Measurements from ENCODE around the gene ENGASE.

The ENGASE gene

GRCh38 chr17:79038545-79039135 is 36.0 kb upstream of the ENGASE start:
- DNase-seq (ENCODE audit: low read depth in 1 of 2, low spot score in 1 of 2): no peak

GRCh38 chr17:79039171-79039570 is 35.5 kb upstream of the ENGASE start:
- DNase-seq (ENCODE audit: low read depth in 1 of 2, low spot score in 1 of 2): no peak

GRCh38 chr17:79039886-79040285 is 34.7 kb upstream of the ENGASE start:
- DNase-seq (ENCODE audit: low read depth in 1 of 2, low spot score in 1 of 2): no peak

GRCh38 chr17:79041041-79041570 is 33.5 kb upstream of the ENGASE start:
- DNase-seq (ENCODE audit: low read depth in 1 of 2, low spot score in 1 of 2): no peak

- DNase-seq (ENCODE audit: low read depth in 1 of 2, low spot score in 1 of 2): no peak
These were observed 32.8 kb upstream of the ENGASE start for GRCh38 chr17:79041723-79042420.

GRCh38 chr17:79042421-79043190 is 32.0 kb upstream of the ENGASE start:
- peak; percentile 44 to 60 for DNase-seq (ENCODE audit: low read depth in 1 of 2, low spot score in 1 of 2)

- no peak for DNase-seq (ENCODE audit: low read depth in 1 of 2, low spot score in 1 of 2)
These were observed 31.3 kb upstream of the ENGASE start for GRCh38 chr17:79043191-79043930.

- DNase-seq (ENCODE audit: low read depth in 1 of 2, low spot score in 1 of 2): no peak
These were observed 30.7 kb upstream of the ENGASE start for GRCh38 chr17:79043931-79044320.

- no peak for DNase-seq (ENCODE audit: low read depth in 1 of 2, low spot score in 1 of 2)
These were observed 30.2 kb upstream of the ENGASE start for GRCh38 chr17:79044462-79044861.

- DNase-seq (ENCODE audit: low read depth in 1 of 2, low spot score in 1 of 2): no peak
These were observed 29.5 kb upstream of the ENGASE start for GRCh38 chr17:79045001-79045729.

- peak; percentile 35 to 51 for DNase-seq (ENCODE audit: low read depth in 1 of 2, low spot score in 1 of 2)
These were observed 28.8 kb upstream of the ENGASE start for GRCh38 chr17:79045842-79046196.

- DNase-seq (ENCODE audit: low read depth in 1 of 2, low spot score in 1 of 2): no peak
These were observed 28.3 kb upstream of the ENGASE start for GRCh38 chr17:79046197-79046915.

- no peak for DNase-seq (ENCODE audit: low read depth in 1 of 2, low spot score in 1 of 2)
These were observed 27.7 kb upstream of the ENGASE start for GRCh38 chr17:79046916-79047280.

- no peak for DNase-seq (ENCODE audit: low read depth in 1 of 2, low spot score in 1 of 2)
These were observed 27.2 kb upstream of the ENGASE start for GRCh38 chr17:79047291-79047920.

GRCh38 chr17:79047923-79048825 is 26.4 kb upstream of the ENGASE start:
- DNase-seq (ENCODE audit: low read depth in 1 of 2, low spot score in 1 of 2): no peak

- DNase-seq (ENCODE audit: low read depth in 1 of 2, low spot score in 1 of 2): no peak
These were observed 25.5 kb upstream of the ENGASE start for GRCh38 chr17:79048826-79049755.

- no peak for DNase-seq (ENCODE audit: low read depth in 1 of 2, low spot score in 1 of 2)
These were observed 24.8 kb upstream of the ENGASE start for GRCh38 chr17:79049821-79050220.

GRCh38 chr17:79050551-79050950 is 24.1 kb upstream of the ENGASE start:
- no peak for DNase-seq (ENCODE audit: low read depth in 1 of 2, low spot score in 1 of 2)
